Endothelial cell (in vitro differentiated cells): ENCODE measurements around the gene MRPL23. TPM values are rescaled to one million over a fixed set of nuclear protein-coding genes. Genes with fewer than 3 reads are reported as not detected.

Experiments
- DNase-seq: peaks from one replicate; pipeline ENCODE4 v3.0.0; 2021; ENCODE audit warnings: low spot score
- H3K27ac Mint-ChIP-seq: one replicate; pipeline ENCODE4 v1.8.0; 2021; ENCODE audit warnings: mixed read lengths, inconsistent platforms; ENCODE audit not compliant: unreplicated experiment
- H3K27me3 Mint-ChIP-seq: one replicate; pipeline ENCODE4 v1.8.0; 2021; ENCODE audit warnings: mild to moderate bottlenecking, moderate library complexity, mixed read lengths, inconsistent platforms; ENCODE audit not compliant: unreplicated experiment
- H3K36me3 Mint-ChIP-seq: one replicate; pipeline ENCODE4 v1.8.0; 2021; ENCODE audit warnings: mild to moderate bottlenecking, low read depth, mixed read lengths, inconsistent platforms; ENCODE audit not compliant: unreplicated experiment
- H3K4me1 Mint-ChIP-seq: one replicate; pipeline ENCODE4 v1.8.0; 2021; ENCODE audit warnings: mild to moderate bottlenecking, mixed read lengths, inconsistent platforms; ENCODE audit not compliant: unreplicated experiment
- H3K4me3 Mint-ChIP-seq: one replicate; pipeline ENCODE4 v1.8.0; 2021; ENCODE audit warnings: mild to moderate bottlenecking, mixed read lengths, inconsistent platforms; ENCODE audit not compliant: unreplicated experiment
- H3K9me3 Mint-ChIP-seq: one replicate; pipeline ENCODE4 v1.8.0; 2021; ENCODE audit warnings: mixed read lengths, inconsistent platforms; ENCODE audit not compliant: unreplicated experiment
- CTCF ChIP-seq: fragments of 200-600 bp; sonication (generic); IDR thresholded peaks from one replicate; pipeline ENCODE4 v1.5.0; 2021; ENCODE audit warnings: antibody characterized with exemption; ENCODE audit not compliant: unreplicated experiment
- total RNA-seq: library from RNA; stranded (reverse); fragmentation: NEBNext Ultra II Directional; extraction: Animal tissue kit (Norgen Biotek cat#: 25700); gene quantifications from one replicate; pipeline ENCODE4 v1.2.1, GENCODE V29; 2021; ENCODE audit not compliant: unreplicated experiment

Gene MRPL23
- total RNA-seq, 1 donor from 2014 or later = 29.2 TPM

- DNase-seq = no peak
- Mint-ChIP-seq H3K36me3 (no peaks in the 10 kb centered on the region), H3K4me3 (no peak overlapping the region), H3K27me3 (no peaks in the 10 kb centered on the region), H3K4me1 (no peaks in the 10 kb centered on the region), H3K9me3 (no peaks in the 10 kb centered on the region), H3K27ac (no peak overlapping the region)
- no peak for TF ChIP-seq CTCF
Observed at GRCh38 chr11:1987024-1987423, 39.9 kb downstream of the MRPL23 start.

GRCh38 chr11:1988174-1988573, 41.0 kb downstream of the MRPL23 start:
- no peak for TF ChIP-seq CTCF
- no peak overlapping the region for H3K4me3 Mint-ChIP-seq
- no peaks in the 10 kb centered on the region for H3K27me3 Mint-ChIP-seq
- no peaks in the 10 kb centered on the region for H3K4me1 Mint-ChIP-seq
- no peak overlapping the region for H3K27ac Mint-ChIP-seq
- no peaks in the 10 kb centered on the region for H3K36me3 Mint-ChIP-seq
- no peak for DNase-seq
- no peaks in the 10 kb centered on the region for H3K9me3 Mint-ChIP-seq

- Mint-ChIP-seq H3K9me3 (no peaks in the 10 kb centered on the region), H3K27ac (no peak overlapping the region), H3K27me3 (no peaks in the 10 kb centered on the region), H3K4me1 (no peaks in the 10 kb centered on the region), H3K4me3 (no peak overlapping the region), H3K36me3 (no peaks in the 10 kb centered on the region)
- TF ChIP-seq CTCF = no peak
- DNase-seq = no peak
Observed at GRCh38 chr11:1988667-1989317, 41.7 kb downstream of the MRPL23 start.

GRCh38 chr11:1989953-1990352, 42.8 kb downstream of the MRPL23 start:
- Mint-ChIP-seq H3K4me1 (no peaks in the 10 kb centered on the region), H3K9me3 (no peaks in the 10 kb centered on the region), H3K4me3 (no peak overlapping the region), H3K27ac (no peak overlapping the region), H3K27me3 (no peaks in the 10 kb centered on the region), H3K36me3 (no peaks in the 10 kb centered on the region)
- no peak for DNase-seq
- no peak for TF ChIP-seq CTCF

- no peaks in the 10 kb centered on the region for H3K36me3 Mint-ChIP-seq
- no peak for TF ChIP-seq CTCF
- H3K4me3 Mint-ChIP-seq = no peak overlapping the region
Observed at GRCh38 chr11:1990872-1991578, 43.9 kb downstream of the MRPL23 start.

More at GRCh38 chr11:1990872-1991578, 43.9 kb downstream of the MRPL23 start:
- Mint-ChIP-seq H3K9me3 (no peaks in the 10 kb centered on the region), H3K27ac (no peak overlapping the region), H3K27me3 (no peaks in the 10 kb centered on the region), H3K4me1 (no peaks in the 10 kb centered on the region)
- no peak for DNase-seq
